Measurements from ENCODE around the gene SLC22A3. TPM values are rescaled to one million over a fixed set of nuclear protein-coding genes. Genes with fewer than 3 reads are reported as not detected.

Gene SLC22A3
- total and polyA plus RNA-seq, 2 of the 4 experiments (the other 2 are of a cell fraction) = not detected

DNA sequence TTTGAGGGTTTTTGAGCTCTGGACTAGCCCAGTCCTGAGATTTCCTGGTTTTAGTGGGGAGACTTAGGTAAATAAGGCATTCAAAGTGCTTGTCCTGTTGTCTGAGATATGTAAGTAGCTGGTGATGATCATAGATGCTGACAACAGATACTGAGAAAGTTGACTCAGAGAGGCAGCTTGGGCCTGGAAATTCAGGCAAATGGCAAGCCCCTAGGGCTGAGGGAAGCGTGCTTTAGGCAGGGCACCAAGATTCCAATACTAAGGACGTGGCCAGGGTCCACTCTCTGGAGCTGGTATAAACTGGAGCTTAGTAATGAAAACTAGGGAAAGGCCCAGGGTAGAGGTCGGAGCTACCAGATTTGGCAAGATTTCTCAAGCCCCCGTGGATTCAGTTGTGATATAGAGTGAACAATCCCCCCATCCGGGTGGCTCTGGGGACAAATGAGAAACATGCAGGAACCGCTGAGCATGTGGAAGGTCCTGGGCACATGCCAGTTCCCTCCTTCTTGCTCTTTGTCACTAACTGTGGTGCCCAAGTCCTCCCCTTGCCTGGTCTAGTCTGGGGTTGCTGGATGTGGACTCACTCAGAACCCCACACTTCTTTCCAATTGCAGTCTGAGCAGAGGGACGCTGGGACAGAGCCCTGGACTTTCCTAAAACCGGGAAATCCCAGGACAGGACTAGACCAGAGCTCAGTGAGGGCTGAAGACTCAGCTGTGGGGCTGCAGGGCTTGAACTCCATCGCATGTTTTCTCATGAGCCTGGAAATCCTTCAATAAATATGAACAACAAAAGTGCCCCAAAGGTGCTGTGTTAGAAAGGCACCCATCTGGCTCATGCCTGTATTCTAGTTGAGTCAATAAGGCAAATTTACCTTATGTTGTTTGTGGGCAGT lies 10.3 kb downstream of the SLC22A3 start:
- Histone ChIP-seq H3K4me1 (ENCODE audit: control insufficient read depth, insufficient read depth, low read length) (no peaks in the 10 kb centered on the region), H3K9ac (ENCODE audit: low read depth, low read length) (no peak overlapping the region), H2BK20ac (ENCODE audit: low read depth, low read length) (no peak overlapping the region), H4K91ac (ENCODE audit: insufficient read depth, low read depth, low read length) (no peak overlapping the region), H3K9me1 (ENCODE audit: insufficient read depth, low read length) (no peaks in the 10 kb centered on the region), H3K56ac (ENCODE audit: extremely low read depth, insufficient read depth, low read length) (no peak overlapping the region), H3K36me3 (ENCODE audit: control insufficient read depth, insufficient read depth, low read length) (no peaks in the 10 kb centered on the region), H3K27ac (ENCODE audit: insufficient read depth, low read length) (no peak overlapping the region), H2BK120ac (ENCODE audit: low read depth, low read length) (no peak overlapping the region), H3K4ac (ENCODE audit: low read depth, low read length) (no peak overlapping the region), H3K27me3 (ENCODE audit: control insufficient read depth, insufficient read depth, low read length) (no peaks in the 10 kb centered on the region), H3K4me2 (ENCODE audit: low read depth, low read length) (no peak overlapping the region), H4K20me1 (ENCODE audit: insufficient read depth, low read length) (no peaks in the 10 kb centered on the region), H3K14ac (replicated peaks; ENCODE audit: low read depth, low read length) (no peak overlapping the region), H2AFZ (replicated peaks; ENCODE audit: low read length, poor library complexity) (no peak overlapping the region), H4K5ac (ENCODE audit: low read depth, low read length) (no peak overlapping the region), H2AK5ac (ENCODE audit: low read depth, low read length) (no peak overlapping the region), H2BK15ac (ENCODE audit: low read depth, low read length) (no peak overlapping the region), H3K23ac (ENCODE audit: low read depth, low read length) (no peak overlapping the region), H3K79me1 (ENCODE audit: low read depth in 1 of 2, low read length in 2 of 2) (no peaks in the 10 kb centered on the region), H2AK9ac (replicated peaks; ENCODE audit: low read depth, low read length, poor library complexity) (no peak overlapping the region), H2BK5ac (ENCODE audit: low read depth, low read length, poor library complexity, severe bottlenecking) (no peak overlapping the region), H3K9me3 (ENCODE audit: control insufficient read depth, insufficient read depth, low read length) (peaks cover 3% of the 10 kb centered on the region; the same call in 1 of the 2 replicates), H3K4me3 (ENCODE audit: insufficient read depth, low read depth, low read length) (no peak overlapping the region), H3K18ac (ENCODE audit: low read depth, low read length) (no peak overlapping the region), H4K8ac (ENCODE audit: low read depth in 2 of 2, low read length in 2 of 2) (no peak overlapping the region)
- ChIA-PET POLR2A (ENCODE audit: unreplicated experiment) (no interaction called here), CTCF (no interaction called here)
- TF ChIP-seq CHD1 (IDR thresholded peaks at IDR 0.05; ENCODE audit: low read depth, low read length) = no peak
- no peak for TF ChIP-seq RCOR1 (IDR thresholded peaks at IDR 0.05; ENCODE audit: insufficient replicate concordance, low read length)
- TF ChIP-seq POLR2A (IDR thresholded peaks at IDR 0.05; ENCODE audit: low read depth, low read length) = no peak
- TF ChIP-seq MAZ (IDR thresholded peaks at IDR 0.05; ENCODE audit: borderline replicate concordance, low read depth, low read length) = no peak
- TF ChIP-seq SMC3 (IDR thresholded peaks at IDR 0.05; ENCODE audit: low read depth, low read length) = no peak
- TF ChIP-seq, protein P1, sequence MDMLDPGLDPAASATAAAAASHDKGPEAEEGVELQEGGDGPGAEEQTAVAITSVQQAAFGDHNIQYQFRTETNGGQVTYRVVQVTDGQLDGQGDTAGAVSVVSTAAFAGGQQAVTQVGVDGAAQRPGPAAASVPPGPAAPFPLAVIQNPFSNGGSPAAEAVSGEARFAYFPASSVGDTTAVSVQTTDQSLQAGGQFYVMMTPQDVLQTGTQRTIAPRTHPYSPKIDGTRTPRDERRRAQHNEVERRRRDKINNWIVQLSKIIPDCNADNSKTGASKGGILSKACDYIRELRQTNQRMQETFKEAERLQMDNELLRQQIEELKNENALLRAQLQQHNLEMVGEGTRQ (IDR thresholded peaks at IDR 0.05; ENCODE audit: low read depth, low read length) = no peak
- TF ChIP-seq CEBPB (IDR thresholded peaks at IDR 0.05; ENCODE audit: low read depth, low read length) = no peak
- TF ChIP-seq MAFK (IDR thresholded peaks at IDR 0.05; ENCODE audit: low read depth, low read length) = no peak
- TF ChIP-seq BHLHE40 (IDR thresholded peaks at IDR 0.05; ENCODE audit: low read depth, low read length) = no peak
- no peak for TF ChIP-seq RFX5 (IDR thresholded peaks at IDR 0.05; ENCODE audit: low read depth, low read length)
- no peak for TF ChIP-seq FOS (IDR thresholded peaks at IDR 0.05; ENCODE audit: low read depth, low read length)
- no peak for TF ChIP-seq NFE2L2 (IDR thresholded peaks at IDR 0.05; ENCODE audit: low read depth, low read length)
- DNase-seq (no peak), ATAC-seq (ENCODE audit: low read depth) (no peak)
- no TSS peak for BruUV-seq (replicated peaks)
- in situ Hi-C loops (cut with MboI; ENCODE audit: low sequenced_read_pairs) (no loop called here), dilution Hi-C loops (cut with HindIII; ENCODE audit: low sequenced_read_pairs, unreplicated experiment) (no loop called here), intact Hi-C loops (cut with micrococcal nuclease) (no loop called here)
- WGBS, 2 experiments (ENCODE audit: extremely low coverage in 2 of 2, insufficient read length in 1 of 2) = 7% methylated on average over 2 of the region's 9 CpGs; no CpG with 5 or more reads in 1 of the 2 experiments
